Panc1 (cell line): ENCODE measurements around the gene SGSH.

ENCODE experiments used
- CTCF ChIP-seq: fragments of 450-650 bp; IDR thresholded peaks from 2 replicates; pipeline ENCODE4 v1.5.1; 2017; ENCODE audit warnings: mild to moderate bottlenecking
- POLR2AphosphoS5 ChIP-seq: IDR thresholded peaks from 2 replicates; pipeline ENCODE4 v1.6.1; 2012; ENCODE audit warnings: mild to moderate bottlenecking, low read depth, low read length, moderate library complexity
- SIN3A ChIP-seq: IDR thresholded peaks from 2 replicates; pipeline ENCODE4 v1.6.1; 2012; ENCODE audit warnings: low read depth, mild to moderate bottlenecking, low read length, moderate library complexity, borderline replicate concordance; ENCODE audit not compliant: insufficient read depth
- TF ChIP-seq, protein P1 (sequence below), 2 experiments: IDR thresholded peaks; 2 replicates each; pipeline ENCODE4 v1.6.1; 2011 to 2012; ENCODE audit warnings: low read depth in 2 of 2, control low read depth in 1 of 2, low read length in 1 of 2, mild to moderate bottlenecking in 1 of 2, moderate library complexity in 1 of 2; ENCODE audit not compliant: insufficient read depth in 1 of 2

- TF ChIP-seq CTCF = no peak
- TF ChIP-seq, protein P1, sequence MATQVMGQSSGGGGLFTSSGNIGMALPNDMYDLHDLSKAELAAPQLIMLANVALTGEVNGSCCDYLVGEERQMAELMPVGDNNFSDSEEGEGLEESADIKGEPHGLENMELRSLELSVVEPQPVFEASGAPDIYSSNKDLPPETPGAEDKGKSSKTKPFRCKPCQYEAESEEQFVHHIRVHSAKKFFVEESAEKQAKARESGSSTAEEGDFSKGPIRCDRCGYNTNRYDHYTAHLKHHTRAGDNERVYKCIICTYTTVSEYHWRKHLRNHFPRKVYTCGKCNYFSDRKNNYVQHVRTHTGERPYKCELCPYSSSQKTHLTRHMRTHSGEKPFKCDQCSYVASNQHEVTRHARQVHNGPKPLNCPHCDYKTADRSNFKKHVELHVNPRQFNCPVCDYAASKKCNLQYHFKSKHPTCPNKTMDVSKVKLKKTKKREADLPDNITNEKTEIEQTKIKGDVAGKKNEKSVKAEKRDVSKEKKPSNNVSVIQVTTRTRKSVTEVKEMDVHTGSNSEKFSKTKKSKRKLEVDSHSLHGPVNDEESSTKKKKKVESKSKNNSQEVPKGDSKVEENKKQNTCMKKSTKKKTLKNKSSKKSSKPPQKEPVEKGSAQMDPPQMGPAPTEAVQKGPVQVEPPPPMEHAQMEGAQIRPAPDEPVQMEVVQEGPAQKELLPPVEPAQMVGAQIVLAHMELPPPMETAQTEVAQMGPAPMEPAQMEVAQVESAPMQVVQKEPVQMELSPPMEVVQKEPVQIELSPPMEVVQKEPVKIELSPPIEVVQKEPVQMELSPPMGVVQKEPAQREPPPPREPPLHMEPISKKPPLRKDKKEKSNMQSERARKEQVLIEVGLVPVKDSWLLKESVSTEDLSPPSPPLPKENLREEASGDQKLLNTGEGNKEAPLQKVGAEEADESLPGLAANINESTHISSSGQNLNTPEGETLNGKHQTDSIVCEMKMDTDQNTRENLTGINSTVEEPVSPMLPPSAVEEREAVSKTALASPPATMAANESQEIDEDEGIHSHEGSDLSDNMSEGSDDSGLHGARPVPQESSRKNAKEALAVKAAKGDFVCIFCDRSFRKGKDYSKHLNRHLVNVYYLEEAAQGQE (IDR thresholded peaks at IDR 0.05; ENCODE audit: insufficient read depth in 1 of 2, low read depth in 2 of 2, low read length in 1 of 2) = no peak
- TF ChIP-seq POLR2AphosphoS5 = no peak
- no peak for TF ChIP-seq SIN3A
Observed at GRCh38 chr17:80198144-80198661, 21.9 kb downstream of the SGSH start.
